NCI-H82 treated with DMSO at 0.1 percent for 48 hours (cell line): ENCODE results near the gene ATG14.
"Not testable (repeated sequence)": the region's sequence is repeated elsewhere in the genome, so short reads cannot be mapped to it uniquely, and the experiment has no call there.

Experiments used
- DNase-seq: peaks from one replicate; lab custom pipeline; 2025; ENCODE audit not compliant: unreplicated experiment; lab: John Stamatoyannopoulos, UW

The ATG14 gene

GRCh38 chr14:55352201-55352600, 59.4 kb downstream of the ATG14 start:
- no peak for DNase-seq

- no peak for DNase-seq
Measured at GRCh38 chr14:55351111-55351510, 60.5 kb downstream of the ATG14 start.

GRCh38 chr14:55350461-55350860, 61.2 kb downstream of the ATG14 start:
- no peak for DNase-seq

GRCh38 chr14:55349565-55349964, 62.1 kb downstream of the ATG14 start:
- DNase-seq, result no peak

GRCh38 chr14:55348766-55349453, 62.7 kb downstream of the ATG14 start:
- DNase-seq, result no peak

GRCh38 chr14:55347748-55348147, 63.9 kb downstream of the ATG14 start:
- DNase-seq, result no peak

GRCh38 chr14:55347040-55347439, 64.6 kb downstream of the ATG14 start:
- no peak for DNase-seq

- DNase-seq, result not testable (repeated sequence)
Measured at GRCh38 chr14:55344582-55345163, 67.0 kb downstream of the ATG14 start.

- no peak for DNase-seq
Measured at GRCh38 chr14:55341781-55342180, 69.8 kb downstream of the ATG14 start.

- DNase-seq, result peak; percentile 23
Measured at GRCh38 chr14:55340482-55340881, 71.1 kb downstream of the ATG14 start.

- no peak for DNase-seq
Measured at GRCh38 chr14:55339770-55340169, 71.9 kb downstream of the ATG14 start.

- DNase-seq, result no peak
Measured at GRCh38 chr14:55336691-55337090, 74.9 kb downstream of the ATG14 start.

- no peak for DNase-seq
Measured at GRCh38 chr14:55336162-55336561, 75.5 kb downstream of the ATG14 start.

GRCh38 chr14:55333711-55334485, 77.7 kb downstream of the ATG14 start:
- peak; percentile 64 for DNase-seq

GRCh38 chr14:55332654-55333570, 78.7 kb downstream of the ATG14 start:
- DNase-seq, result no peak

- DNase-seq, result no peak
Measured at GRCh38 chr14:55329999-55330710, 81.5 kb downstream of the ATG14 start.

- no peak for DNase-seq
Measured at GRCh38 chr14:55328317-55328716, 83.3 kb downstream of the ATG14 start.

GRCh38 chr14:55327179-55327578, 84.5 kb downstream of the ATG14 start:
- no peak for DNase-seq

- no peak for DNase-seq
Measured at GRCh38 chr14:55324812-55325211, 86.8 kb downstream of the ATG14 start.

- no peak for DNase-seq
Measured at GRCh38 chr14:55323910-55324309, 87.7 kb downstream of the ATG14 start.
